Left lung (tissue), 10 donors: ENCODE results near the gene RPS21. TPM values are rescaled to one million over a fixed set of nuclear protein-coding genes. Genes with fewer than 3 reads are reported as not detected.

Experiments
- ATAC-seq: fragments of 200-7000 bp; cut with Tn5 transposase; one replicate; pipeline ENCODE4 v1.9.1; 2020; ENCODE audit warnings: moderate library complexity
- DNase-seq, 4 donors: peaks; one replicate each; pipeline ENCODE4 v3.0.0-alpha.2; 2013 to 2020
- H3K27ac ChIP-seq, 2 donors: fragments of 200-600 bp; sonication (generic) in 1 of 2; one replicate each; pipeline versions ENCODE4 v1.5.0 to v1.8.0; 2020 to 2021
- H3K27me3 ChIP-seq, 2 donors: fragments of 200-600 bp; sonication (generic) in 1 of 2; one replicate each; pipeline versions ENCODE4 v1.5.0 to v1.8.0; 2020 to 2021
- H3K36me3 ChIP-seq, 2 donors: fragments of 200-600 bp; sonication (generic) in 1 of 2; one replicate each; pipeline versions ENCODE4 v1.5.0 to v1.8.0; 2020 to 2021
- H3K4me1 ChIP-seq, 2 donors: fragments of 200-600 bp; one replicate each; pipeline ENCODE4 v1.8.0; 2021
- H3K4me3 ChIP-seq, 2 donors: fragments of 200-600 bp; sonication (generic) in 1 of 2; one replicate each; pipeline versions ENCODE4 v1.5.0 to v1.8.0; 2020 to 2021; ENCODE audit warnings: mild to moderate bottlenecking in 1 of 2
- H3K9me3 ChIP-seq, 2 donors: fragments of 200-600 bp; sonication (generic) in 1 of 2; one replicate each; pipeline versions ENCODE4 v1.5.0 to v1.8.0; 2020 to 2021
- intact Hi-C, 2 donors: fragments of 100-400 bp; cut with DNase I; formaldehyde crosslinking; loops; one replicate each; pipeline versions ENCODE4 v1.11.2 to v1.14.2; 2022
- polyA plus RNA-seq, 6 donors: library from polyadenylated mRNA; unstranded; fragments of 120-200 nt; gene quantifications; one replicate each; pipeline ENCODE4 v1.2.1, GENCODE V29; 2013; ENCODE audit not compliant: insufficient read length in 6 of 6
- total RNA-seq, 2 donors: library from RNA; stranded (reverse); fragmentation: NEBNext Ultra II Directional; extraction: Animal tissue kit (Norgen Biotek cat#: 25700); gene quantifications; one replicate each; pipeline ENCODE4 v1.2.1, GENCODE V29; 2021
- TF ChIP-seq, protein P1 (sequence below), 2 donors: fragments of 200-600 bp; sonication (generic) in 1 of 2; IDR thresholded peaks; one replicate each; pipeline versions ENCODE4 v1.5.0 to v1.8.0; 2021; ENCODE audit warnings: antibody characterized with exemption in 2 of 2
- donor health status: DM: no; HTN: yes; CAD: no.
- donor health status: DM: no; HTN: no; CAD: no.

The RPS21 gene
- total and polyA plus RNA-seq, 8 donors: 928 to 1,176 (median 1,013) TPM

DNA sequence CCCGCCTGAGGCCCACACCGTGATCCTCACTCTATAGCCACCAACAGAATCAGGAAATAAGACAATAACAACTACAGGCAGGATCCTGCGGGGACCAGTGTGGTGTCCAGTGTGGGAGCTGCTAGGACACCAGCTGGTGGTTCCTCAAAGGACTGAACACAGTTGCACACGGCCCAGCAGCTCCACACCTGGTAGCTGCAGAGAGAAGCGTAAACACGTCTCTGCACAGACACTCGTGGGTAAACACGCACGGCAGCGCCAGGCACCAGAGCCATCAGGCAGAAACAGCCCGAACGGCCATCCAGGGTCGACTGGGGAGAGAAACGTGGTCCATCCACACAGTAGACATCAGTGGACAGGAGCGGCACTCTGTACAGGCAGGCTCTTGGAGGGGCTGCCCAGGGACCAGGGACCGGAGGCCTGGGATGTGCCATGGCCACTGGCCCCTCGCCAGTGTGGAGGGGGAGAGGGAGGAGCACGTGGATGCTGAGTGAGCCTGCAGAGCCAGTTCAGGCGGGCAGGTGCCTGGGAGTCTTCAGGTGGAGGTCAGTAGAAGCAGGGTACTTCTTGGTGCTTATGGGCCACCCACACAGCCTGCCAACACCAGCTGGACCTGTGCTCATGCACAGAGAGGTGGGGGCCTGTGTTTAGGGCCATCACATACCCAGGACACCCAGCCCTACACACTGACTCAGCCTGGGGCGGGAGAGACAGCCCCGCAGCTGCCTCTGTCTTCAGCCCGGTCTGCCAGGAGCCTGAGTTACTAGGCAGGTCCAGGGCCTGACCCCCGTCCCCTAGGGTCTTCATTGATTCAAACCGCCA is 12.4 kb upstream of the RPS21 start:
- DNase-seq: peak in 1 of 4 donors; percentile 44
- TF ChIP-seq, protein P1, sequence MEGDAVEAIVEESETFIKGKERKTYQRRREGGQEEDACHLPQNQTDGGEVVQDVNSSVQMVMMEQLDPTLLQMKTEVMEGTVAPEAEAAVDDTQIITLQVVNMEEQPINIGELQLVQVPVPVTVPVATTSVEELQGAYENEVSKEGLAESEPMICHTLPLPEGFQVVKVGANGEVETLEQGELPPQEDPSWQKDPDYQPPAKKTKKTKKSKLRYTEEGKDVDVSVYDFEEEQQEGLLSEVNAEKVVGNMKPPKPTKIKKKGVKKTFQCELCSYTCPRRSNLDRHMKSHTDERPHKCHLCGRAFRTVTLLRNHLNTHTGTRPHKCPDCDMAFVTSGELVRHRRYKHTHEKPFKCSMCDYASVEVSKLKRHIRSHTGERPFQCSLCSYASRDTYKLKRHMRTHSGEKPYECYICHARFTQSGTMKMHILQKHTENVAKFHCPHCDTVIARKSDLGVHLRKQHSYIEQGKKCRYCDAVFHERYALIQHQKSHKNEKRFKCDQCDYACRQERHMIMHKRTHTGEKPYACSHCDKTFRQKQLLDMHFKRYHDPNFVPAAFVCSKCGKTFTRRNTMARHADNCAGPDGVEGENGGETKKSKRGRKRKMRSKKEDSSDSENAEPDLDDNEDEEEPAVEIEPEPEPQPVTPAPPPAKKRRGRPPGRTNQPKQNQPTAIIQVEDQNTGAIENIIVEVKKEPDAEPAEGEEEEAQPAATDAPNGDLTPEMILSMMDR (IDR thresholded peaks at IDR 0.05): no peak
- intact Hi-C loops: loop anchor here in 1 of 2 donors (10.0 kb wide), 1 partner anchor 70 kb away; the partner anchor contains the start of gene ADRM1
- Histone ChIP-seq H3K9me3 (no peaks in the 10 kb centered on the region), H3K4me3 (no peak overlapping the region), H3K27me3 (peaks cover 0 to 7% of the 10 kb centered on the region in 2 donors), H3K36me3 (no peaks in the 10 kb centered on the region), H3K4me1 (peaks cover 40 to 54% of the 10 kb centered on the region in 2 donors), H3K27ac (no peak overlapping the region)
- peak; percentile 6 for ATAC-seq

DNA sequence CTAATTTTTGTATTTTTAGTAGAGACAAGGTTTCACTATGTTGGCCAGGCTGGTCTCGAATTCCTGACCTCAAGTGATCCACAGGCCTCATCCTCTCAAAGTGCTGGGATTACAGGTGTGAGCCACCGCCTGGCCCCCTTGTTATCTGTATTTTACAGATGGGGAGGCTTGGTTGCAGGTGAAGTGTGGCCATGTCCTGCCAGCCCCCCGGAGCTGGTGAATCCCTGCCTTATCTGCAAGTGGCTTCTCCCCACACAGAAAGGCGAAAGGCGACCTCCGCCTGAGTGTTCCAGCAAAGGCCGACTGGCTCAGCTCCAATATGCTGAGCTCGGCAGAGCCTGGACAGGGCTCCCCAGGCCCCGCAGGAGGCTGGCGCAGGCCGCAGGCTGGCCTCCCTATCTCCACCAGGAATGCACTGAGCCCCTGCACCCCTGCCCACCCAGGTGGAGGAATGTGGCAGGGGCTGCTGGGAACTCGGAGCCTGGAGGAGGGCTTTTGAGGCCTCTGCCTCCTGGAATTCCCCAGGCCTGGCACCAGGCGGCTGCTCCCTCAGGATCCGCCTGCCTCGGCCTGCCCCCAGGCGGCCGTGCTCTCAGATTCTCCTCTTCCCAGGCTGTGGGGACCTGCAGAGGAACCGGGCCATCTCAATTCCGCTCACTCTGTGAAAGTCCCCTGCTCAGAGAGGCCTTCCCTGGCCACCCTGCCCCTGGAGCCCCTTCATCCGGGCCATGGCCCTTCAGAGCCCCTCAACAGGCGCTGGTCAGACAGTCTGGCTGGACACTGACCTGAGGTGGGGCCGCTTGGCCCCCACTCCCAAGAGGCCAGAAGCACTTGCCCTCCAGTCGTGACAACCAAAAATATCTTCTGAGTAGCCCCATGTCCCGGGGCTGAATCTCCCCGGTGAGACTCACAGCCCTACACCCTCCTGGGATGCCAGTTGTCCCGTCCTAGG is 10.5 kb upstream of the RPS21 start:
- TF ChIP-seq, protein P1 (IDR thresholded peaks at IDR 0.05): peak; percentile 37 to 52
- H3K4me3 ChIP-seq: no peak overlapping the region
- intact Hi-C loops: loop anchor here in 1 of 2 donors (10.0 kb wide), 1 partner anchor 72 kb away; the partner anchor contains the start of gene ADRM1
- ATAC-seq (peak; percentile 82), DNase-seq (peak in 1 of 4 donors; percentile 80)
- H3K27ac ChIP-seq: peak overlapping the region; percentile 5 to 59
- peaks cover 31 to 45% of the 10 kb centered on the region in 2 donors for H3K4me1 ChIP-seq
- H3K27me3 ChIP-seq: no peaks in the 10 kb centered on the region
- H3K9me3 ChIP-seq: no peaks in the 10 kb centered on the region
- no peaks in the 10 kb centered on the region for H3K36me3 ChIP-seq

DNA sequence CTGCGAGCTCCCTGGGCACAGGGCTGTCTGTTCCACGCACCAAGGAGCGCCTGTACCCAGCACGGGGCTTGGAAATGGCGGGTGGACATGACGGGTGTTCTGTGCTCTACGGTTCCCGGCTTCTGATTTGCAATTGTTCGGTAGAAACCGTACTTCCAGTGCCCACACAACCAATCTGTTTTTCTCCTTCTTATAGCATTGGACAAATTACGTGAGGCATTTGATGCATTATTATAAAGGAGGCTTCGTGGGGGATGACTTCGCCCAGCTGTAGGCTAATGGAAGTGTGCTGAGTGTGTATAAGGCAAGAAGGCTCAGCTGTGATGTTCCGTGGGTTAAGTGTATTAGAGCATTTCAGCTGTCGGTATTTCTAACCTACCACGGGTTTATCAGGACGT is 9.8 kb upstream of the RPS21 start:
- Histone ChIP-seq H3K4me3 (no peak overlapping the region), H3K27ac (peak overlapping the region; percentile 28 to 59), H3K27me3 (no peaks in the 10 kb centered on the region), H3K36me3 (no peaks in the 10 kb centered on the region), H3K4me1 (peaks cover 31 to 47% of the 10 kb centered on the region in 2 donors), H3K9me3 (no peaks in the 10 kb centered on the region)
- DNase-seq (no peak), ATAC-seq (no peak)
- intact Hi-C loops: loop anchor here in 1 of 2 donors (10.0 kb wide), 1 partner anchor 72 kb away; the partner anchor contains the start of gene ADRM1
- TF ChIP-seq, protein P1 (IDR thresholded peaks at IDR 0.05): no peak

DNA sequence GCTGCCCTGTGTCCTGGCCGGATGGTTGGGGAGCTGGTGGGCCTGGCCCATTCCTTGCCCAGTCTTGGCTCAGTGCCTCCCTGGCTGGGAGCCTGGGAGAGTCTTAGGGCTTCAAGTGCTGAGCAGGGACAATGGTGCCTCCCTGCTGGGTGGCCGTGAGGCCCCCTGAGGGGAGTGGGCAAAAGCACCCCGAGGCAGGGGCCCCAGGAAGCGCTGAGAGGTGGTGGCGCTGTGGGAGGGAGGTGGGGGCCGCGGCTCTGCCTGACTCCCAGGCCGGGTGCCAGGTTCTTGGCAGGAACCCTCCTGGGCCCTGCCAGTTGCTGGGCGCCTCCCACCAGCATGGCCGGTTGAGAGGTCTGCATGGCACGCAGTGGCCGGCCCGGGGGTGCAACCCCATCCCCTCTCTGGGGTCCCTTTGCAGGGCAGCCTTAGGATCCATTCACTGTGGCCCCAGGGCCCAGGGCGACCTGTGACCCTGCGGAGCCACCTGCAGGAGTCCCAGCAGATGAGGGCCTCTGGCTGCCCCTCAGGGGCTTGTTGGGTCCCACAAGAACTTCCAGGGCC is 9.2 kb upstream of the RPS21 start:
- peaks cover 31 to 51% of the 10 kb centered on the region in 2 donors for H3K4me1 ChIP-seq

More for the DNA sequence above, 9.2 kb upstream of the RPS21 start:
- peak overlapping the region in 1 of 2 donors; percentile 28 for H3K27ac ChIP-seq
- H3K9me3 ChIP-seq: no peaks in the 10 kb centered on the region
- H3K27me3 ChIP-seq: no peaks in the 10 kb centered on the region
- TF ChIP-seq, protein P1 (IDR thresholded peaks at IDR 0.05): no peak
- intact Hi-C loops: loop anchor here in 1 of 2 donors (10.0 kb wide), 1 partner anchor 73 kb away; the partner anchor contains the start of gene ADRM1
- ATAC-seq (peak; percentile 17), DNase-seq (peak in 1 of 4 donors; percentile 45)
- H3K4me3 ChIP-seq: no peak overlapping the region
- H3K36me3 ChIP-seq: no peaks in the 10 kb centered on the region
